ENCODE results near the gene PSMB3.
A peak's percentile ranks its signal among the peaks of the same experiment; 100 is the strongest.

Gene PSMB3

GRCh38 chr17:38797158-38797490 lies 44.6 kb downstream of the PSMB3 start:
- peak overlapping the region; percentile 97; the same call in 1 of the 2 replicates for H3K4me2 ChIP-seq (ENCODE audit: low read length)
- H3K36me3 ChIP-seq (ENCODE audit: insufficient read depth, low read length) = peaks cover 12% of the 10 kb centered on the region
- no peaks in the 10 kb centered on the region for H3K79me2 ChIP-seq (ENCODE audit: insufficient read depth, low read length)
- H3K4me3 ChIP-seq (ENCODE audit: low read depth, low read length, poor library complexity, severe bottlenecking) = no peak overlapping the region
- no peaks in the 10 kb centered on the region for H4K20me1 ChIP-seq (ENCODE audit: insufficient read depth, low read length)
- no peaks in the 10 kb centered on the region for H3F3A ChIP-seq (ENCODE audit: insufficient read depth, low read length)
- no peaks in the 10 kb centered on the region for H3K9me3 ChIP-seq (ENCODE audit: low read length)
- H3K27me3 ChIP-seq (ENCODE audit: insufficient read depth, low read length) = no peaks in the 10 kb centered on the region
- H3K9ac ChIP-seq (ENCODE audit: low read length) = no peak overlapping the region; the same call in 1 of the 2 replicates
- no peak overlapping the region for H2AFZ ChIP-seq (ENCODE audit: low read length)
- H3K27ac ChIP-seq (ENCODE audit: low read depth, low read length, poor library complexity, severe bottlenecking) = no peak overlapping the region
- peaks cover 28% of the 10 kb centered on the region for H3K4me1 ChIP-seq (ENCODE audit: insufficient read depth, low read length, severe bottlenecking)
- H3K9me2 ChIP-seq (ENCODE audit: low read depth, low read length) = no peaks in the 10 kb centered on the region
- TF ChIP-seq CTCF (IDR thresholded peaks at IDR 0.05; ENCODE audit: low read length) = no peak
- no peak for TF ChIP-seq EZH2 (IDR thresholded peaks at IDR 0.05; ENCODE audit: borderline replicate concordance, low read length)

GRCh38 chr17:38797828-38798227 lies 45.3 kb downstream of the PSMB3 start:
- no peak for TF ChIP-seq CTCF (IDR thresholded peaks at IDR 0.05; ENCODE audit: low read length)
- TF ChIP-seq EZH2 (IDR thresholded peaks at IDR 0.05; ENCODE audit: borderline replicate concordance, low read length) = no peak
- H3K9me3 ChIP-seq (ENCODE audit: low read length) = no peaks in the 10 kb centered on the region
- H3K4me3 ChIP-seq (ENCODE audit: low read depth, low read length, poor library complexity, severe bottlenecking) = peak overlapping the region; percentile 84
- H3K27ac ChIP-seq (ENCODE audit: low read depth, low read length, poor library complexity, severe bottlenecking) = peak overlapping the region; percentile 56
- no peaks in the 10 kb centered on the region for H3K9me2 ChIP-seq (ENCODE audit: low read depth, low read length)
- no peaks in the 10 kb centered on the region for H3F3A ChIP-seq (ENCODE audit: insufficient read depth, low read length)
- H2AFZ ChIP-seq (ENCODE audit: low read length) = no peak overlapping the region
- H3K79me2 ChIP-seq (ENCODE audit: insufficient read depth, low read length) = no peaks in the 10 kb centered on the region
- H3K9ac ChIP-seq (ENCODE audit: low read length) = peak overlapping the region; percentile 88; the same call in 1 of the 2 replicates
- H3K36me3 ChIP-seq (ENCODE audit: insufficient read depth, low read length) = peaks cover 19% of the 10 kb centered on the region
- H3K27me3 ChIP-seq (ENCODE audit: insufficient read depth, low read length) = no peaks in the 10 kb centered on the region
- peaks cover 28% of the 10 kb centered on the region for H3K4me1 ChIP-seq (ENCODE audit: insufficient read depth, low read length, severe bottlenecking)
- no peaks in the 10 kb centered on the region for H4K20me1 ChIP-seq (ENCODE audit: insufficient read depth, low read length)
- H3K4me2 ChIP-seq (ENCODE audit: low read length) = peak overlapping the region; percentile 97

DNA sequence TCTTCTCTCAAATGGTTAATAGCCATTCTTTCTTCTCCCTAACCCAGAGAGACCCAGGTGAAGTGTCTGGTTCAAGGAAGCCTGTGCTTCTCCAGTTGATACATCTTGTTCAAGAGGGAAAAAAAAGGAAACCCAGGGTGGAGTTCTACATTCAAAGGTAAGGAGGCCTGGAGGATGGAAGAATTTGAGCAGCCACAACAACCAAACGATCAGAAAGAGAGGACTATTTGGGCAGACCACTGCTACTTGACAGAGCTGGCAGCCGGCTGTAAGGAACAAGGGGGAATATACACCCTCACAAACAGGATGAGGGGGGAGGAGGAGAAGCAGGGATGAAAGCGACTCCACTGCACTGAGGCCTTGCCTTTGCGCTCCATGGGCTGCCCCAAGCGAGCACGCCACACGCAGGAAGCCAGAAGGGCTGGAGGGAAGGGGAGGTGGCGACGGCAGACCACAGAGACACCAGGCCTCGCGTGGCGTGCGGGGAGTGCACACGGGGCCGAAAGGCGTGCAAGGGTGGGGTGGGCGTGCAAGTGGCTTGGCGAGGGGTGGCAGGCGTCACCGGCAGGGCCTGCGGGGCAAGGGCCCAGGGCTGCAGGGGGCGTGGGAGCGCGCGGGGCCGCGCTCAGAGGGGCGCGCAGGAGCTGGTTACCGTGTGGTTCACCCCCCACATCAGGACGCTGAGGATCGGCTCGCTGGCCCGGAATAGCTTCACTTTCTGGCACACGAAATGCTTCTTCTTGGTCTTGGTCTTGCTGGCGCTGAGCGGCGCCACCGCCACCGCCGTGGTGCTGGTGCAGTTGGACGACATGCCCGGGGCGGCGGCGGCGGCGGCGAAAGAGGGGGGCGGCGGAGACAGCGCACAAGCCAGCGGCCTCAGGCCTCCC lies 46.3 kb downstream of the PSMB3 start:
- Histone ChIP-seq H3K4me2 (ENCODE audit: low read length) (peak overlapping the region; percentile 97), H3F3A (ENCODE audit: insufficient read depth, low read length) (no peaks in the 10 kb centered on the region), H3K9me2 (ENCODE audit: low read depth, low read length) (no peaks in the 10 kb centered on the region), H3K27me3 (ENCODE audit: insufficient read depth, low read length) (no peaks in the 10 kb centered on the region), H3K9me3 (ENCODE audit: low read length) (no peaks in the 10 kb centered on the region), H3K9ac (ENCODE audit: low read length) (peak overlapping the region; percentile 88), H4K20me1 (ENCODE audit: insufficient read depth, low read length) (no peaks in the 10 kb centered on the region), H3K27ac (ENCODE audit: low read depth, low read length, poor library complexity, severe bottlenecking) (peak overlapping the region; percentile 56), H3K36me3 (ENCODE audit: insufficient read depth, low read length) (peaks cover 27% of the 10 kb centered on the region), H3K4me1 (ENCODE audit: insufficient read depth, low read length, severe bottlenecking) (peaks cover 28% of the 10 kb centered on the region), H2AFZ (ENCODE audit: low read length) (no peak overlapping the region), H3K4me3 (ENCODE audit: low read depth, low read length, poor library complexity, severe bottlenecking) (peak overlapping the region; percentile 84), H3K79me2 (ENCODE audit: insufficient read depth, low read length) (no peaks in the 10 kb centered on the region)
- no peak for TF ChIP-seq CTCF (IDR thresholded peaks at IDR 0.05; ENCODE audit: low read length)
- TF ChIP-seq EZH2 (IDR thresholded peaks at IDR 0.05; ENCODE audit: borderline replicate concordance, low read length) = no peak

All from OCI-LY1 (cell line).